HG03571 (cell line): ENCODE results near the gene C1orf146.
"Not testable (repeated sequence)": the region's sequence is repeated elsewhere in the genome, so short reads cannot be mapped to it uniquely, and the experiment has no call there.

Experiments
- ATAC-seq: cut with Tn5 transposase; IDR thresholded peaks from one replicate; pipeline ENCODE4 v1.9.1; 2021; ENCODE audit not compliant: unreplicated experiment

C1orf146 gene, protein sequence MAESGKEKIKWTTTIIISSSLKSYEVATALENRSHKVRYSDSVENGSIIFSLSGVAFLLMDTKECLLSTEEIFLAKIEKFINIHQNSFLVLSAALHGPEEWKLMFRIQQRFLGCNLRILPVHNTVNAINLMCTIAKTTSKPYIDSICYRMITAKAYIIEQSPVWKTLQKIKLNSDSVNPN

DNA sequence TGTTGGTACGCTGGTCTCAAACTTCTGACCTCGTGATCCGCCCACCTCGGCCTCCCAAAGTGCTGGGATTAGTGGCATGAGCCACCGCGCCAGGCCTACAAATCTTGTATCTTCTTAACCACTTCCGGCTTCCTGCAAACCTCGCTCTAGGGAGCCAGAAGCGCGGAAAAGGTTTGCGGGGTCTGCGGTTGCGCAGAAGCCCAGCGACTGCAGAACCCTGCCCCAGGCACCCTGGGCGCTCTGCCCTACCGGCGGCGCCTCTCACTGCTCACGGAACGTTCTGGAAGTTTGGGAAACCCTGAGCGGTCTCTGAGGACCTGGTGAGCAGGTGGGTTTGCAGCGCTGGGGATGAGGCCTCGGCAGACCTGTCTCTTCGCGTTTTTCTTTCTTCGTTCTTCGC is at the start of gene C1orf146:
TSS of gene C1orf146 (plus strand) at position 195 of the 400 bp plus-strand sequence. CDS start 13,506 bp downstream, outside the sequence.
- no peak for ATAC-seq

DNA sequence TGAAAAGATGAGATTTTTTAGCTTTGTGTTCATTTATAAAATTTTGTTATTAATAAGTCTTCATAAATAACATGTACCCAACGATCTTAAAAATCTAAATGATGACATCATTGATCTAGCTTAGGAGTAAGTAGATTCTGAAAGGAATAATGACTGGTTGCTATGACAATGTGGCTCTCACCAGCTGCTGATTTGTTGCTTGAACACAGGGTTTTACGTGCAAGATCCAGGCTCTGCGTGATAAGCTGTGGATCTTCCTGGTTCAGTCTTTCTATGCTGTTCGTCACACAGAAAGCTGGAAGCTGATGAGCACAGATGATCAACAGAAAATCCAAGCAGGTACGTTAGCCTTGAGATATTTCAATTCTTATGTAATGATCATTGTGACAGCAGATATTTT is 49.1 kb upstream of the C1orf146 start:
- no peak for ATAC-seq

DNA sequence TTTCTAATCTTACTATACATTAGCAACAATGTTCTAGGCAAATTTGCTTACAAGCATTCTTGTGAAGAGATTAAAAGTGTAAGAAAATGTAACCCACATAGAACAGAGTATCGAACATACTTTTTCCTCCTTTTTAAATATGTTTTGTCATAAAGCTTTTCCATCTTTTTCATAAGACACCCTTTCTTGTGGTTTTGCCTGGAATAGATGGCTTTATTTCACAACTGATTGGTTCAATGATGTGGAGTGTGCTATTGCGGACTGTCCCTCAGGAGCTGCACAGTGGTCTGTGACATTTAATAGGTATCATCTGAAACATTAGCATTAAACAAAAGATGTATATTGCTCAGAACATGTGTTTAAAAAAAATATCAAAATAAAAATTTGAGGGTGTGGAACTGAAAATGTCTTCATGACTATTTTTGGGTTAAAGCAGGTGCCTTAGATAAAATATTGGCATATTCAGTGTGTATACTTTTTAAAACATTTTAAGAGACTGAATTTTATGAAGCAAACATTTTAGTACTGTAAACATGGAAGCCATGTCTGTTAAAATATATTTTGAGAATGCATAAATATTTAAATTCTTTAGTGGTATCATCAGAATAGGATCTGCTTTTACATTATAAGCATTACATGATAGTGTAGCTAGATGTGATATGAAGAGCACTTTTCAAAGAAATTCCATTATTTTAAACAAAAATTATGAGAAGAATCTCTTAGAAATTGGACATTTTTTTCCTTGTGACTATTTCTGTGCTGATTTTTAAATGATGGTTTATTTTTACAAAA is 48.3 kb upstream of the C1orf146 start:
- no peak for ATAC-seq

DNA sequence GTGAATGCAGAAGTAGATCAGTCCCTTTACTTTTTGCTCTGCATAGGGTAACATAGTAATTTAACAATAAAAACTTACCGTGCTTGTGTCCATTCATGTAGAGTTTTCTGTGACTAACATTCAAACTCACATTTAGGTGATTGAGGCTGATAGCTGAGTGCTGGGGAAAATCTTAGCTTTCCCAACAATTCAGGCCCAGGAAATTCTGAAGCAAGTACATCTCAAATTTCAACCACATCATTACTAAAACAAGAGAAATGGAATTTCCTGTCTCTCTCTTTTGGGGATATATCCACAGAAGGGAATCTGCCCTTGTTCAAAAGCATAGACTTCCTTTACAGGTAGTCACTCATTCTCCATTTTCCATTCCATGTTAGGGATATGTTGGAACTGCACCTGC is 33.1 kb upstream of the C1orf146 start:
- ATAC-seq = no peak

DNA sequence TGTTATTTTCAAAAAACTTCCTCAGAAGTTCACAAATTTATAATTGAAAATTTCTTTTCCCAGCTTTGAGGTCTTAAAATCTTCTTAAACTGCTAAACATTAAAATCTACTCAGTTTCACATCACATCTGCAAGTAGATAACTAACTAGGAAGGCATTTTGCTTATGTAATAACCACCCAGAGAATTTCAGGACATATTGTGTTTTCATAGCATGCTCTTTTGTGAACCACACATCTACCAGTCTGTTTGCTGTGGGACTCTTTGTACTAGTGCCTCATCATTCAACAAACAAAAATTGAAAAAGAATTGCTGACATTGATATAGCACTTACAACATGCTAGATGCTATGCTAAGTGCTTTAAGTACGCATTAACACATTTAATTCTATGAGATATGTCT is 31.6 kb upstream of the C1orf146 start:
- no peak for ATAC-seq

DNA sequence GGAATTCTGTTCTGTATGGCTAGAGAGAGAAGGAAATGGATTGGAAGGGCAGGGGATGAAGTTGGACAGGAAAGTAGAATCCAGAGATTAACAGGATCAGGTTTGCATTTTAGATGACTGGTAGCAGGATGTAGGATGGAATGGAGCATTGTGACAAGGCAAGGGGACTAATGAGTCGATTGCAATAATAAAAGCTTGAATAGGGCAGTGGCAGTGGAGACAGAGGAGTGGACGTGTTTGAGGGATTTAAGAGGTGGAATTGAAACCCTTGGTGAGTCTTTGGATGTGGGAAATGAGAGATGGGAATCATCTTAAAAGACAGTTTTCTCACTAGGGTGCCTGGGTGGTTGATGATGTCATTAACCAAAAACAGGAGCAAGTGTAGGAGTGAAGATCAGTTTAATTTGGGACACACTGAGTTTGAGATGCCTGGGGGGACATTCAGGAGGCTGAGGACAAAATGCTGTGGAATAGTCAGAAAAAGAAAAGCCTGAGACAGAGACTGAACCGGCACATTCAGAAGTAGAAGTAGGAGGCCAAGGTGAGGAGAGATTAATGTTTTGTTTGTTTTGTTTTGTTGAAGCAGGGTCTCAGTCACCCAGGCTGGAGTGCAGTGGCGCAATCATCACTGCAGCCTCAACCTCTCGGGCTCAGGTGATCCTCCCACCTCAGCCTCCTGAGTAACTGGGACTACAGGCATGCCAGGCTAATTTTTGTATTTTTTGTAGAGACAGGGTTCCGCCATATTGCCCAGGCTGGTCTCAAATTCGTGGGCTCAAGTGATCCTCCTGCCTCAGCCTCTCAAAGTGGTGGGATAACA is 29.1 kb upstream of the C1orf146 start:
- ATAC-seq = no peak

DNA sequence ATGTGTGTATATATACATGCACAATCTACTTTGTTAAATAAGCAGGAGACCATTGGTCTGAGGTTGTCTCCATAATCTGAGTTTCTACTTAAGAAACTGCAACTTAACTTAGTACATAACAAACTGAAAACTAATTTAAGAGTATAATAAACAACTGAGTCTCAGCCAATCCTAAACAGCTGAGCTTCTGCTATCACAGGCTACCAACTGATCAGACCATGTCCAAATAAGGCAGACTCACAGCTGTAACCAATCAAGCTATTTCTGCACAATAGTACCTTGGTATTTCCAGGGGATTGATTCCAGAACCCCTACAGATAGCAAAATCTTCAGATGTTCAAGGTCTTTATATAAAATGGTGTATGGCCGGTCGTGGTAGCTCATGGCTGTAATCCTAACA is 26.0 kb upstream of the C1orf146 start:
- ATAC-seq = no peak

DNA sequence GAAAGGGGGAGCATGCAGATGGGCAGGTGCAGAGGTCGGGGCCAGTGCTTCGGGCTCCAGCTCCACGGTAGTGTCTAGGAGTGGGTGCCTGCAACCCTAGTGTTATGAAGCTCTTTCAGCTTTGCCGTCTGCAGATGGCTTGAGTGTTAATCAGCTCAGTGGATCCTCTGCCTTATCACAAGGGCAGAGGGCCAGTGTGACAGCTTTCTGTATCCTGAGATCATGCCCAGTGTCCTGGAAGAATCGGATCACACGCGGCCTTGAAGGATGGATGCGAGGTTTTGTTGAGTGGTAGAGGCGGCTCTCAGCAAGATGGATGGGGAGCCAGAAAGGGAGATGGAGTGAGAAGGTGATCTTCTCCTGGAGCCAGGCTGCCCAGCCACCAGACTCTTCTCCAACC is 25.5 kb upstream of the C1orf146 start:
- ATAC-seq = no peak

DNA sequence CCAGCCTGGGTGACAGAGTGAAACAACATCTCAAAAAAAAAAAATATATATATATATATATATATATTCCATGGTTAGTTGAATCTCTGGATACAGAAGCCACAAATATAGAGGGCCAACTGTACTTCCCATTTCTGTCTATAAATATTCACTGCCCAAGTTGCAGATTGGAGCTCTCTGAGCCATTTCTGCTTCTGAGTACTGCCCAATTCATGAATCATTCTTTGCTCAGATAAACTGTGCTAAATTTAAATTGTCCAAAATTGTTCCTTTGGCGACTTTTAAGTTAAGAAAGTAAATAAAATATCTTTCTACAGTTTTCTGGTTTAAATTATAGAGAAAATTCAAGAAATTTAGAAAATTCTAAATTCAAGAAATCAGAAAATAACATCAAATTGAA is 23.2 kb upstream of the C1orf146 start:
- no peak for ATAC-seq

DNA sequence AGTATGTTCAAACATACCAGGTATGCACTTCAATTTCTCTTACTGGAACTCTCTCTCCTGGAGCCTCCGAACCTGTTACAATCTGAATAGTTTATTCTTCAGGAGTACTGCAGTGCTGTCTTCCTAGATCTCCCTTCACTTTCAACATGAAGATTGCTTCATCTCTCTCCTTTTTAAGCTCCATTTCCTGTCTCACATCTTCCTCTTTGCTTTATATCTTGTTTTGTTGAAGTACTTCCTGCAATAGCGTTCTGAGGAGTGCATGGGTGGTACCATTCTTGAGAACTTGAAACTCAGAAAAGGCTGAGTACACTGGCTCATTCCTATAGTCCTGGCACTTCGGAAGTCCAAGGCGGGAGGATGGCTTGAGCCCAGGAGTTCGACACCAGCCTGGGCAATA is 15.7 kb upstream of the C1orf146 start:
- ATAC-seq = no peak

DNA sequence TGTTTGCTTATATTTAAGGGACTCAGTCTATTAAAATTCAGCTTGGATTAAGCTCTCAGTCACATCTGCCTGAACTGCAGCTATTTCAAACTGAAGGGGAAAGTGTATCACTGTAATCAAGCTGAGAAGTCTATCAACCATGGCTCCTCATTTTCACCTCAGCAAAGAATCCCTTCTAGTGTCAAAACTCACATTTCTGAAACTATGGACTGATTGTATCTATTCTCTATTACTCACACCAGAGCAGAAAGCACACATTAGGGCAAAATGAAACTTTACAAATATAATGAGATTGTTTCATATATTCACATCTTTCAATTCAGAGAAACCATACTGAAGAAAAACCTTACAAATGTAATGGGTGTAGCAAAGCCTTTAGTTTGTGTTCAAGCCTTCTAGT is 14.6 kb upstream of the C1orf146 start:
- ATAC-seq = no peak

DNA sequence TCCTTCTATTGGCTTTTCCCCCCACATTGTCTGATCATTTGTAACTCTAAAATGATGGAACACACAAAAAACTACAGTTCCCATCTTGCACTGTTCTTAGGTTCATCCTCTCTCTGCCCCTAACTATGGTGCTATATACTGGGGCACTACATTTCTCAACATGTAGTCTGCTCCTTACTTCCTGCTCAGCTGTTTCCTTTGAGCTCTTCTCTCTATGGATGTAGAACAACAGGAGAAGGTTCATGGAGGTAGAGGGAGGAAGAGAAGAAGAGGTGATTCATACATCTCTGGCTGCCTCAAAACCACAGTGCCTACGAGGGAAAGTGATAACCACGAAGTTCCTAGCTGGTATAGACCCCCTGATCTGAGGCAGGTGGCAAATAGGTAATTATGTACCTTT is 7.0 kb upstream of the C1orf146 start:
- no peak for ATAC-seq

DNA sequence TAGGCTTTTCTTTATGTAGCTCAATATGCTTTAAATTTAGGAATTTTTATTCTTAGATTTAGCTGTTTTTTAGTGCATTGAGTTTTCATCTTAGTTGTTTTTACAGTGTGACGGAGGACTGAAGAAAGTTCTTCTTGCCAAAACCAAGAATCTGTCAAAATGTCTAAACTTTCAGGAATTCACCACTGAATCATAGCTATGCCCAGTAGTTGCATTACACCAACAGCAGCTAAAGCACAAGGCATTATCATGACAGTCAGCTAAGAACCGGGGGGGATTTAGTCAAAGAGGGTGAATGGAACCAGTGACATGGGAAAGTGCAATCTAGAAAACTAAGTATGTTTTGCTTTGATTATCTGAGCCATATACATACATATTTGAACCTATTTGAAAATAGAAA is 6.5 kb upstream of the C1orf146 start:
- ATAC-seq = no peak

DNA sequence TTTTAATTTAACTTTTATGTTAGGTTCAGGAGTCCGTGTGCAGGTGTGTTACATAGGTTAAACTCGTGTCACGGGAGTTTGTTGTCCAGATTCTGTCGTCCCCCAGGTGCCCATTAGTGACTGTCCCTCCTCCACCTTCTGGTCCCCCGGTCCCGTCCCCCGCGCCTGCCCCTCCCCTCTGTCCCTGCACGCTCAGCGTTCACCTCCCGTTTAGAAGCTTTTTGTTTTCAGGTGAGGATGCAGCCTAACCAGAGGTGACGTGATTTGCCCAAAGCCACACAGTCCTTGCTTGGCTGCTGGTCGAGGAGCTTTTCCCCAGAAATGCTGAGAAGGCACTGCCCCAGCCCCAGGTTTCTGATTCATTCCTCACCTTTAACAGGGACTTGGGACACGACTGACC is 844 bp downstream of the C1orf146 start:
- no peak for ATAC-seq

DNA sequence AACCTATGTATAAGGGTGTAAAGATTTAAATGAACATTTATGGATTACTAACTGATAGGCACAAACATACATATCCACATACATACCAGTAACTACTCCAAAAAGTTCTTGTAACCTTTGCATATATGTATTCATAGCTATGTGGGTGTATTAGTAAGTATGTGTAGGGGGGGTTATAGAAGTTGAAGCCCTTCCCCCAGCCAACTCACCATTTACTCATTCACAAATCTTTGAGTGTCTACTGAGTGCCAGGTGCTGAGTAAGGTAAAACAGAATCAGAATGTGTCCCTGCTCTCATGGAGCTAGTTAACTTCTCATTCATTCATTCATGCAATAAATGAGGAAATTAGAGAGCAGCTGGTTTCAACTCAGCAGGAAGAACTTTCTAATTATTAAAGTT is 1.3 kb downstream of the C1orf146 start:
- no peak for ATAC-seq

DNA sequence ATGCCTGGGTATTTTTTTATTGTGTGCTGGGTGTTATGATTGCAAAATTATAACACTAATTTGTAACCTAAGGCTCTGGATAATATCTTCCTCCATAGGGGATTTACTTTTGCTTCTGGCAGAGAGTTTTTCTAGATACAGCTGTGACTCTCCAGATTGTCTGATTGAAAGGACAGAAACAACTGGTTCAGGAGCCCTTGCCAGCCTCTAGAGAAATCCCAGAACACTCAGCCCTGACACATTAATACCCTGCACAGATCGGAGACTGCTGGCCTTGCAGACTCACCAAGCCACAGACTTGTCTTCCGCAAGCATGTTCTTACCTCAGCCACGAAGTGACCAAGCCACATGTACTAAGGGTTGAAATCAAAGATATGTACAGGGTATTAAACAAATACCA is 10.7 kb downstream of the C1orf146 start:
- ATAC-seq = no peak

DNA sequence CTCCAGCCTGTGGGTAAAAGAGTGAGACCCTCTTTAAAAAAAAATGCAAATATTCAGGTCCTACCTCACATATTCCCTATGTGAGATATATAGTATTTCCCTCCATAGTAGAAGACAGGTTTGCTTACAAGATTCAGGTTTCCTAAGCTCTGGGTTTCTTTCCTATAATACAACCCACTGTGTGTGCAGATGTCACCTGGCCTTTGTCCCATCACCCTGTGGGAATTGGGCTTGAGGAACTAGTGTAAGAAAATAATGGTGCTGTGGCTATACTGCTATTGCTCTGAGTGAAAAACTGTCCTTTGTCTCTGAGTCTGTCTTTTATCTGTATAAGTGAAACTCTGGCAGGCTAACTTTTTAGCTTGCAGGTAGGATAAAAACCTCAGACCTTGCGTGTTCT is 13.0 kb downstream of the C1orf146 start:
- no peak for ATAC-seq

DNA sequence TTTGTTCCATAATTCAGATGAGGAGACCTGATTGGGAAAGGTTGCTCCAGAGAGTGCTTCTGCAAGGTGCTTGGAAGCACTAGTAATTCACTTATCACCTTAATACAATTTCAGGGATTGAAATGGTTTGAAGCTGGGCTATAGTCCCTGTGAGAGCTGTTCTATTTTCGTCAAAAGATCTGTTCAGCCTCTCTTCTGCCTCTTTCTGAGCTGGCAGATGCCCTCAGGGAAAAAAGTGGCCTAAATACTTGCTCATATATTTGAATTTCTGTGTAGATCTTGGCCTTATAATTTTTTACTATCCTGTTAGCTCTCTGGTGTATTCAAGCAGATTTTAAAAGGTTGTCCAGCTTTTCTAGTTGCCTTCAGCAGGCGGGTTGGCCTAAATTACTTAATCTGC is 22.3 kb downstream of the C1orf146 start:
- ATAC-seq = no peak

DNA sequence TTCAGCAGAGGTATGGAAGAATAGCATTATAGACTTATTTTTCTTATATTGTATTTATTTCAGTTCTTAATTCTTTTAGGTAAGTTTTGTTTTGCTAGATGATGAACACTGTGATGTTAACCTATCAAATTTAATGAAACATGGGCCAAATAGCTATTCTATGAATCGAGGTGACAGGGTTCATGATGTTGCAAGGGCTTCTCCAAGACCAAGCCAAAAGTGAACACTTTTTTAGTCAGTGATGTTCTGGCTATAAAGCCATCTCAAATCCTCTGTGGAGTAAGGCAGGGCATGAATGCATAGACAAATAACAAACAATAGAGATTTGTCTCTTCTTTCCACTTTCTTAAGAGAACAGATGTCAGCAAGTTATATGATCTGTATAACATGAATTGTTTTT is 26.7 kb downstream of the C1orf146 start:
- ATAC-seq = no peak

DNA sequence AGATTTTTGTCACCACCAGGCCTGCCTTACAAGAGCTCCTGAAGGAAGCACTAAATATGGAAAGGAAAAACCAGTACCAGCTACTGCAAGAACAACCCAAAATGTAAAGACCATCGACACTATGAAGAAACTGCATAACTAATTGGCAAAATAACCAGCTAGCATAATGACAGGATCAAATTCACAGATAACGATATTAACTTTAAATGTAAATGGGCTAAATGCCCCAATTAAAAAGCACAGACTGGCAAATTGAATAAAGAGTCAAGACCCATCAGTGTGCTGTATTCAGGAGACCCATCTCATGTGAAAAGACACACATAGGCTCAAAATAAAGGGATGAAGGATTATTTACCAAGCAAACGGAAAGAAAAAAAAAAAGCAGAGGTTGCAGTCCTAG is 37.0 kb downstream of the C1orf146 start:
- ATAC-seq = not testable (repeated sequence)

DNA sequence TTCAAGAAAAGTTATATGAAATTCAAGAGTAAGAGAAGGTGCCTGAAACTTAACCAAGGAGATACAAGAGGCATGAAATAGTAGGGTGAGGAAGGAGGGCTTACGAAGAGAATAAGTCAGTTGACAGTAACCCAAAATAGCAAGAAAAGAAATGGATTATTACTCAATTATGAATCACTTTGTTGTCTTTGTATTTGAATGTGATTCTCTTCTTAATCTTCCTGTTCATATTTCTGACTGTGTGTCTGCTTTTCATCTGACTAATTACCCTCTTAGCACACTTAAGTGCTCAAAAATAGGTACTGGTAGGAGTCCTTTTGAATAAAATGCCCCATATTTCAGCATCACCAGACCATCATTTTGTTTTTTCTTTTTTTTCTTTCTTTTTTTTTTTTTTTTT is 41.6 kb downstream of the C1orf146 start:
- ATAC-seq = no peak

DNA sequence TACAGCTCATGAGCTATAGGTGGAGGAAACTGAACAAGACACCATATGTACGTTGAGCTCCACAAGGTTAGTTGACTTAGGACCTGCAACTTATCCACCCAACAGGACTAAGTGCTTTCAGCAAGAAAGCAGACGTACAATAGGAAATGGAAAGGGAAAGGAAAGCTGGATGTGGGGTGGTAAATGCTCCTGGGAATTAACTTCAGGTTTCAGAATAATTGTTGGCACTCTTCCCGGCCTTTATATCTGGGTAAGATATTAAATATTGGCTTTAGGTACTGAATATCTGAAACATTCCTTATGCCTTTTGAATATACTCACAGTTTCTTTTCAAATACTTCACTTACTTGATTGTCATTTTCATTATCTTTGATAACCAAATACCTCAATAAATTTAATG is 44.8 kb downstream of the C1orf146 start:
- ATAC-seq = no peak
